C1 segment of cervical spinal cord (tissue), 14 donors: ENCODE results near the gene DPP4.
"Not testable (repeated sequence)": the region's sequence is repeated elsewhere in the genome, so short reads cannot be mapped to it uniquely, and the experiment has no call there.

Source experiments
- DNase-seq, 14 donors: peaks; one replicate each; lab custom pipeline; 2025; lab: John Stamatoyannopoulos, UW

Gene DPP4

GRCh38 chr2:161962160-161962559 is 111.9 kb downstream of the DPP4 start:
- DNase-seq = no peak

- DNase-seq = no peak
These were observed 113.0 kb downstream of the DPP4 start for GRCh38 chr2:161961061-161961460.

- no peak for DNase-seq
These were observed 117.3 kb downstream of the DPP4 start for GRCh38 chr2:161956738-161957137.

- DNase-seq = no peak
These were observed 118.8 kb downstream of the DPP4 start for GRCh38 chr2:161955211-161955610.

- no peak for DNase-seq
These were observed 119.9 kb downstream of the DPP4 start for GRCh38 chr2:161954103-161954502.

- not testable (repeated sequence) for DNase-seq
These were observed 120.6 kb downstream of the DPP4 start for GRCh38 chr2:161953367-161953766.

GRCh38 chr2:161952783-161953191 is 121.2 kb downstream of the DPP4 start:
- DNase-seq = no peak

- no peak for DNase-seq
These were observed 126.2 kb downstream of the DPP4 start for GRCh38 chr2:161947836-161948235.

GRCh38 chr2:161947406-161947805 is 126.6 kb downstream of the DPP4 start:
- no peak for DNase-seq

GRCh38 chr2:161946489-161947107 is 127.4 kb downstream of the DPP4 start:
- DNase-seq = no peak

- no peak for DNase-seq
These were observed 131.0 kb downstream of the DPP4 start for GRCh38 chr2:161943011-161943410.
